Measurements from ENCODE around the gene HMGB1.

GRCh38 chr13:30477346-30478195 is 11.8 kb upstream of the HMGB1 start:
- TF ChIP-seq CTCF (conservative IDR thresholded peaks at IDR 0.05; ENCODE audit: low read depth, low read length) (no peak), EZH2phosphoT487 (IDR thresholded peaks at IDR 0.05; ENCODE audit: borderline replicate concordance, low read length) (no peak), EZH2 (IDR thresholded peaks at IDR 0.05; ENCODE audit: low read length, unreplicated experiment) (no peak)
